Activated T-cell treated with anti-CD3 and anti-CD28 coated beads, Interleukin-2, amount 50 U/mL, for 72 hours (primary cell): ENCODE data around the gene PITPNM1. TPM values are rescaled to one million over a fixed set of nuclear protein-coding genes. Genes with fewer than 3 reads are reported as not detected.

Source experiments
- ATAC-seq, 2 donors: fragments of 150-1000 bp; cut with Tn5 transposase; replicated peaks in 1 of 2; 2 replicates each; pipeline ENCODE4 v1.10.0; 2021; ENCODE audit warnings: moderate library complexity in 2 of 2, mild to moderate bottlenecking in 1 of 2
- DNase-seq, 2 donors: peaks; one replicate each; pipeline ENCODE4 v3.0.0; 2021 to 2022; ENCODE audit warnings: mixed read lengths in 1 of 2
- H3K27ac Mint-ChIP-seq: one replicate; pipeline ENCODE4 v1.8.0; 2022; ENCODE audit warnings: mild to moderate bottlenecking, moderate library complexity, mixed read lengths
- H3K27me3 Mint-ChIP-seq: one replicate; pipeline ENCODE4 v1.8.0; 2022; ENCODE audit warnings: low read depth, mixed read lengths
- H3K36me3 Mint-ChIP-seq, 2 donors: one replicate each; pipeline ENCODE4 v1.8.0; 2022; ENCODE audit warnings: mixed read lengths in 2 of 2, mild to moderate bottlenecking in 1 of 2; ENCODE audit not compliant: insufficient read depth in 2 of 2
- H3K4me1 Mint-ChIP-seq: one replicate; pipeline ENCODE4 v1.8.0; 2022; ENCODE audit warnings: low read depth, mixed read lengths
- H3K4me3 Mint-ChIP-seq, 2 donors: one replicate each; pipeline ENCODE4 v1.8.0; 2022; ENCODE audit warnings: mild to moderate bottlenecking in 2 of 2, mixed read lengths in 2 of 2, moderate library complexity in 2 of 2
- H3K9me3 Mint-ChIP-seq, 2 donors: one replicate each; pipeline ENCODE4 v1.8.0; 2022; ENCODE audit warnings: mixed read lengths in 2 of 2
- total RNA-seq, 2 donors: library from RNA; stranded (reverse); gene quantifications; one replicate each; pipeline ENCODE4 v1.2.3, GENCODE V29; 2022

Gene PITPNM1
- total RNA-seq, 2 donors from 2014 or later, result 94.3 to 118 TPM

GRCh38 chr11:67538306-67538705 lies 33.1 kb upstream of the PITPNM1 start:
- Mint-ChIP-seq H3K27ac (no peak overlapping the region), H3K4me1 (no peaks in the 10 kb centered on the region), H3K36me3 (peaks cover 3 to 13% of the 10 kb centered on the region in 2 donors), H3K27me3 (no peaks in the 10 kb centered on the region), H3K9me3 (peaks cover 4 to 6% of the 10 kb centered on the region in 2 donors), H3K4me3 (no peak overlapping the region)
- DNase-seq, result no peak
- ATAC-seq, result no peak

GRCh38 chr11:67535561-67535960 lies 30.4 kb upstream of the PITPNM1 start:
- Mint-ChIP-seq H3K9me3 (peaks cover 4 to 7% of the 10 kb centered on the region in 2 donors), H3K4me1 (no peaks in the 10 kb centered on the region), H3K27me3 (no peaks in the 10 kb centered on the region), H3K36me3 (peaks cover 3 to 13% of the 10 kb centered on the region in 2 donors), H3K4me3 (no peak overlapping the region), H3K27ac (no peak overlapping the region)
- DNase-seq, result no peak
- ATAC-seq, result no peak

GRCh38 chr11:67534070-67534679 lies 29.0 kb upstream of the PITPNM1 start:
- DNase-seq (no peak), ATAC-seq (no peak)
- peaks cover 4% of the 10 kb centered on the region for H3K27me3 Mint-ChIP-seq
- peaks cover 6 to 7% of the 10 kb centered on the region in 2 donors for H3K9me3 Mint-ChIP-seq
- H3K27ac Mint-ChIP-seq, result no peak overlapping the region
- H3K36me3 Mint-ChIP-seq, result peaks cover 3 to 13% of the 10 kb centered on the region in 2 donors
- H3K4me1 Mint-ChIP-seq, result no peaks in the 10 kb centered on the region
- H3K4me3 Mint-ChIP-seq, result no peak overlapping the region

GRCh38 chr11:67532889-67533288 lies 27.7 kb upstream of the PITPNM1 start:
- H3K4me1 Mint-ChIP-seq, result no peaks in the 10 kb centered on the region
- H3K9me3 Mint-ChIP-seq, result peaks cover 7 to 8% of the 10 kb centered on the region in 2 donors
- H3K27me3 Mint-ChIP-seq, result peaks cover 6% of the 10 kb centered on the region
- no peak overlapping the region for H3K4me3 Mint-ChIP-seq
- H3K36me3 Mint-ChIP-seq, result peaks cover 3 to 13% of the 10 kb centered on the region in 2 donors
- DNase-seq (no peak), ATAC-seq (no peak)
- H3K27ac Mint-ChIP-seq, result no peak overlapping the region

- no peaks in the 10 kb centered on the region for H3K4me1 Mint-ChIP-seq
- DNase-seq (no peak), ATAC-seq (no peak)
- H3K27ac Mint-ChIP-seq, result no peak overlapping the region
- no peak overlapping the region for H3K4me3 Mint-ChIP-seq
- peaks cover 11% of the 10 kb centered on the region in 2 donors for H3K9me3 Mint-ChIP-seq
- H3K36me3 Mint-ChIP-seq, result peaks cover 3 to 11% of the 10 kb centered on the region in 2 donors
- peaks cover 6% of the 10 kb centered on the region for H3K27me3 Mint-ChIP-seq
Observed at GRCh38 chr11:67530282-67530592, 25.1 kb upstream of the PITPNM1 start.

- no peak overlapping the region for H3K4me3 Mint-ChIP-seq
- H3K36me3 Mint-ChIP-seq, result no peaks in the 10 kb centered on the region
- H3K9me3 Mint-ChIP-seq, result peaks cover 6 to 7% of the 10 kb centered on the region in 2 donors
- H3K4me1 Mint-ChIP-seq, result no peaks in the 10 kb centered on the region
- no peak for ATAC-seq
- H3K27me3 Mint-ChIP-seq, result peaks cover 6% of the 10 kb centered on the region
- no peak for DNase-seq
- no peak overlapping the region for H3K27ac Mint-ChIP-seq
Observed at GRCh38 chr11:67528376-67528775, 23.2 kb upstream of the PITPNM1 start.

GRCh38 chr11:67525275-67525976 lies 20.3 kb upstream of the PITPNM1 start:
- Mint-ChIP-seq H3K27ac (no peak overlapping the region), H3K4me3 (no peak overlapping the region), H3K9me3 (peaks cover 5 to 7% of the 10 kb centered on the region in 2 donors), H3K4me1 (no peaks in the 10 kb centered on the region), H3K27me3 (peaks cover 6% of the 10 kb centered on the region), H3K36me3 (no peaks in the 10 kb centered on the region)
- DNase-seq (no peak), ATAC-seq (no peak)

GRCh38 chr11:67524480-67524808 lies 19.3 kb upstream of the PITPNM1 start:
- Mint-ChIP-seq H3K9me3 (peaks cover 5 to 7% of the 10 kb centered on the region in 2 donors), H3K4me3 (no peak overlapping the region), H3K27ac (no peak overlapping the region), H3K27me3 (peaks cover 5% of the 10 kb centered on the region), H3K4me1 (no peaks in the 10 kb centered on the region), H3K36me3 (no peaks in the 10 kb centered on the region)
- DNase-seq (no peak), ATAC-seq (no peak)

GRCh38 chr11:67523556-67524479 lies 18.7 kb upstream of the PITPNM1 start:
- no peak for ATAC-seq
- H3K27ac Mint-ChIP-seq, result no peak overlapping the region
- no peaks in the 10 kb centered on the region for H3K36me3 Mint-ChIP-seq

GRCh38 chr11:67522844-67523555 lies 17.8 kb upstream of the PITPNM1 start, which contains the start of gene CABP2:
Gene CABP2 (minus strand): TSS chr11:67523446. CDS start chr11:67523326, 120 bp downstream.
- Mint-ChIP-seq H3K4me1 (no peaks in the 10 kb centered on the region), H3K4me3 (no peak within 1 kb of the TSS), H3K27ac (no peak within 1 kb of the TSS), H3K36me3 (no peaks in the 10 kb centered on the region), H3K9me3 (peaks cover 3 to 5% of the 10 kb centered on the region in 2 donors), H3K27me3 (no peaks in the 10 kb centered on the region)
- ATAC-seq (no peak), DNase-seq (no peak)

More at GRCh38 chr11:67523556-67524479, 18.7 kb upstream of the PITPNM1 start:
- no peak for DNase-seq
- H3K27me3 Mint-ChIP-seq, result no peaks in the 10 kb centered on the region
- H3K4me1 Mint-ChIP-seq, result no peaks in the 10 kb centered on the region
- no peak overlapping the region for H3K4me3 Mint-ChIP-seq
- H3K9me3 Mint-ChIP-seq, result peaks cover 3 to 5% of the 10 kb centered on the region in 2 donors

- Mint-ChIP-seq H3K36me3 (no peaks in the 10 kb centered on the region), H3K9me3 (peaks cover under 1 to 2% of the 10 kb centered on the region in 2 donors), H3K27ac (no peak overlapping the region), H3K4me3 (no peak overlapping the region), H3K4me1 (no peaks in the 10 kb centered on the region), H3K27me3 (no peaks in the 10 kb centered on the region)
- DNase-seq (no peak), ATAC-seq (no peak)
Observed at GRCh38 chr11:67522338-67522737, 17.2 kb upstream of the PITPNM1 start.

- DNase-seq (no peak), ATAC-seq (no peak)
- no peaks in the 10 kb centered on the region for H3K9me3 Mint-ChIP-seq
- no peaks in the 10 kb centered on the region for H3K27me3 Mint-ChIP-seq
- H3K36me3 Mint-ChIP-seq, result no peaks in the 10 kb centered on the region
- H3K4me3 Mint-ChIP-seq, result no peak overlapping the region
- H3K27ac Mint-ChIP-seq, result no peak overlapping the region
- no peaks in the 10 kb centered on the region for H3K4me1 Mint-ChIP-seq
Observed at GRCh38 chr11:67521924-67522323, 16.8 kb upstream of the PITPNM1 start.
